ENCODE measurements around the gene SLC3A2. TPM values are rescaled to one million over a fixed set of nuclear protein-coding genes. Genes with fewer than 3 reads are reported as not detected.

Gene SLC3A2
- total RNA-seq, 1 experiment from 2014 or later, result 290 TPM

DNA sequence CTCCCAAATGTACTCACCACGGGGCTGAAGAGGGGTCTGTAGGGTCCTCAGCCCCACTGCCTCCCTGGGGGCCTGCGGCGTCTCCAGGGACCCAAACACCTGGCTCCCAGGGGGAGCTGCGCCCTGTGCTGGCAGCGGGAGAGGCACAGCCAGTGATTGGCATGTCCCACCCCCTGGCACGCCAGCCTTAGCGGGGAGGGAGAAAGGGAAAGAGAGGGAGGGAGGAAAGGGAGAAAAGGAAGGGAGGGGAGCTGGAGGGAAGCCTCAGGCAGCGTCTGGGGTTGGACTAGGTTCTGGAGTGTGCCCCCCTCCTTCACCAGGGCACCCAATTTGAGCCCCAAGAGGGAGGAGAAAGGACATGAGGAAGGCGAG is 40.5 kb downstream of the SLC3A2 start, which contains the start of gene CHRM1:
Gene CHRM1 (minus strand): TSS at position 163 of the 372 bp plus-strand sequence. CDS start 10,263 bp downstream, outside the sequence.
- no peak within 1 kb of the TSS for H3K9ac ChIP-seq (ENCODE audit: extremely low read depth, insufficient read length, low read length)
- no peak within 1 kb of the TSS for H3K27ac ChIP-seq (ENCODE audit: insufficient read length, low read depth, low read length)
- no peak for DNase-seq
- H3K9me3 Mint-ChIP-seq, result no peaks in the 10 kb centered on the region; a peak in 1 of 5 replicates
- H2BK120ac ChIP-seq (ENCODE audit: low read depth, low read length, poor library complexity, severe bottlenecking), result no peak within 1 kb of the TSS
- H3K23ac ChIP-seq (ENCODE audit: insufficient read length, low read depth, low read length), result no peak within 1 kb of the TSS
- no peak within 1 kb of the TSS for H3K56ac ChIP-seq (ENCODE audit: insufficient read length, low read depth, low read length)
- H3K14ac ChIP-seq (ENCODE audit: insufficient read depth, low read length), result no peak within 1 kb of the TSS
- no peaks in the 10 kb centered on the region for H3K79me1 ChIP-seq (ENCODE audit: insufficient read depth, low read depth, low read length, poor library complexity, severe bottlenecking)
- peaks cover 3% of the 10 kb centered on the region for H3K27me3 ChIP-seq (ENCODE audit: insufficient read depth, low read length)
- no peak within 1 kb of the TSS for H3K4me2 ChIP-seq (ENCODE audit: insufficient read depth, insufficient read length, low read length)
- H3K79me2 ChIP-seq (ENCODE audit: insufficient read depth, low read length), result no peaks in the 10 kb centered on the region
- no peak within 1 kb of the TSS; a peak in 1 of 7 replicates for H3K27ac Mint-ChIP-seq
- H2AFZ ChIP-seq (ENCODE audit: low read length), result no peak within 1 kb of the TSS
- TF ChIP-seq, protein P1, sequence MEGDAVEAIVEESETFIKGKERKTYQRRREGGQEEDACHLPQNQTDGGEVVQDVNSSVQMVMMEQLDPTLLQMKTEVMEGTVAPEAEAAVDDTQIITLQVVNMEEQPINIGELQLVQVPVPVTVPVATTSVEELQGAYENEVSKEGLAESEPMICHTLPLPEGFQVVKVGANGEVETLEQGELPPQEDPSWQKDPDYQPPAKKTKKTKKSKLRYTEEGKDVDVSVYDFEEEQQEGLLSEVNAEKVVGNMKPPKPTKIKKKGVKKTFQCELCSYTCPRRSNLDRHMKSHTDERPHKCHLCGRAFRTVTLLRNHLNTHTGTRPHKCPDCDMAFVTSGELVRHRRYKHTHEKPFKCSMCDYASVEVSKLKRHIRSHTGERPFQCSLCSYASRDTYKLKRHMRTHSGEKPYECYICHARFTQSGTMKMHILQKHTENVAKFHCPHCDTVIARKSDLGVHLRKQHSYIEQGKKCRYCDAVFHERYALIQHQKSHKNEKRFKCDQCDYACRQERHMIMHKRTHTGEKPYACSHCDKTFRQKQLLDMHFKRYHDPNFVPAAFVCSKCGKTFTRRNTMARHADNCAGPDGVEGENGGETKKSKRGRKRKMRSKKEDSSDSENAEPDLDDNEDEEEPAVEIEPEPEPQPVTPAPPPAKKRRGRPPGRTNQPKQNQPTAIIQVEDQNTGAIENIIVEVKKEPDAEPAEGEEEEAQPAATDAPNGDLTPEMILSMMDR (conservative IDR thresholded peaks at IDR 0.05), result no peak
- H3K27me3 Mint-ChIP-seq (ENCODE audit: low read depth), result peaks cover 66% of the 10 kb centered on the region
- H4K20me1 ChIP-seq (ENCODE audit: control insufficient read depth, insufficient read depth, insufficient read length), result no peaks in the 10 kb centered on the region
- no peak within 1 kb of the TSS for H2BK5ac ChIP-seq (ENCODE audit: insufficient read length, low read length)
- no peaks in the 10 kb centered on the region for H3K4me1 ChIP-seq (ENCODE audit: insufficient read depth, low read length)
- H3K36me3 Mint-ChIP-seq (ENCODE audit: insufficient read depth in 1 of 3, low read depth in 3 of 3), result no peaks in the 10 kb centered on the region; a peak in 1 of 7 replicates
- no peak within 1 kb of the TSS for H2BK12ac ChIP-seq (ENCODE audit: insufficient read length, low read depth, low read length)
- no peak within 1 kb of the TSS for H4K5ac ChIP-seq (ENCODE audit: insufficient read length, low read depth, low read length)
- no peak within 1 kb of the TSS for H3T11ph ChIP-seq (ENCODE audit: low read length)
- H2AK5ac ChIP-seq (ENCODE audit: insufficient read length, low read length), result no peak within 1 kb of the TSS
- peaks cover 31 to 56% of the 10 kb centered on the region in 2 experiments for H3K4me1 Mint-ChIP-seq
- peaks cover 11% of the 10 kb centered on the region for H3K23me2 ChIP-seq (ENCODE audit: insufficient read length, low read depth, low read length, poor library complexity, severe bottlenecking)
- H3K9me3 ChIP-seq (ENCODE audit: control insufficient read depth, low read depth, low read length), result no peaks in the 10 kb centered on the region
- H3K18ac ChIP-seq (ENCODE audit: insufficient read length, low read depth, low read length), result no peak within 1 kb of the TSS
- no peak within 1 kb of the TSS for H2BK20ac ChIP-seq (ENCODE audit: low read depth, low read length, poor library complexity, severe bottlenecking)
- no peak within 1 kb of the TSS for H2BK15ac ChIP-seq (ENCODE audit: low read depth, low read length)
- H3K4ac ChIP-seq (ENCODE audit: low read depth, low read length), result no peak within 1 kb of the TSS
- H4K91ac ChIP-seq (ENCODE audit: insufficient read length, low read depth, low read length), result no peak within 1 kb of the TSS
- WGBS (ENCODE audit: extremely low coverage, insufficient read length, low lambda C conversion rate), result no CpG with 5 or more reads among the region's 9 CpGs
- no peak within 1 kb of the TSS for H4K8ac ChIP-seq (replicated peaks; ENCODE audit: insufficient read length, low read depth, low read length)
- H3K4me3 Mint-ChIP-seq, result no peak within 1 kb of the TSS; a peak in 2 of 5 replicates

Measured in H9 (cell line).